ENCODE data around the gene TSNAX. TPM values are rescaled to one million over a fixed set of nuclear protein-coding genes. Genes with fewer than 3 reads are reported as not detected.

Gene TSNAX
- total and polyA plus RNA-seq, 2 of the 8 experiments (the other 6 are each of a cell fraction or from before 2014, with no cell fraction given): 7.7 to 34.0 TPM

GRCh38 chr1:231540847-231541246 lies 12.4 kb downstream of the TSNAX start:
- Histone ChIP-seq H3K36me3 (ENCODE audit: control insufficient read depth in 2 of 4, insufficient read depth in 4 of 4, low read length in 3 of 4) (peaks cover 0 to 38% (median 12%) of the 10 kb centered on the region in 4 experiments; a peak in 3 of 8 replicates), H3K4me3 (ENCODE audit: extremely low read depth in 1 of 4, insufficient read depth in 2 of 4, low read depth in 3 of 4, low read length in 4 of 4) (no peak overlapping the region), H3K27ac (ENCODE audit: low read depth, low read length) (no peak overlapping the region), H3K23ac (ENCODE audit: insufficient read length) (no peak overlapping the region), H3K4me2 (ENCODE audit: insufficient read depth in 1 of 2, low read depth in 2 of 2, low read length in 2 of 2) (no peak overlapping the region), H3K9me3 (ENCODE audit: insufficient read depth in 2 of 2, low read depth in 1 of 2, low read length in 1 of 2) (no peaks in the 10 kb centered on the region), H2BK120ac (replicated peaks; ENCODE audit: low read depth, low read length) (no peak overlapping the region), H3K18ac (ENCODE audit: extremely low read depth, low read length) (no peak overlapping the region), H2BK12ac (ENCODE audit: low read depth, low read length) (no peak overlapping the region), H2AFZ (ENCODE audit: low read length) (no peak overlapping the region), H3K9ac (replicated peaks in 1 of 4; ENCODE audit: extremely low read depth in 1 of 4, low read depth in 3 of 4, low read length in 3 of 4) (no peak overlapping the region), H3K79me2 (ENCODE audit: control insufficient read depth in 1 of 2, insufficient read depth in 2 of 2, low read length in 2 of 2) (peaks cover 0 to 19% of the 10 kb centered on the region in 2 experiments; a peak in 3 of 4 replicates), H3K56ac (replicated peaks; ENCODE audit: insufficient read length, low read depth, low read length) (no peak overlapping the region), H2BK20ac (ENCODE audit: low read length) (no peak overlapping the region), H2BK5ac (ENCODE audit: low read depth, low read length) (no peak overlapping the region), H4K20me1 (replicated peaks in 1 of 2; ENCODE audit: control insufficient read depth in 1 of 2, insufficient read depth in 2 of 2, low read length in 2 of 2) (no peaks in the 10 kb centered on the region), H4K8ac (ENCODE audit: extremely low read depth, insufficient read depth, low read length) (no peak overlapping the region), H2AK5ac (ENCODE audit: low read depth, low read length) (no peak overlapping the region), H3K23me2 (ENCODE audit: low read depth, low read length) (no peaks in the 10 kb centered on the region), H3K14ac (ENCODE audit: insufficient read length) (no peak overlapping the region), H2BK15ac (ENCODE audit: low read length) (no peak overlapping the region), H3K4me1 (replicated peaks in 1 of 4; ENCODE audit: control insufficient read depth in 3 of 4, insufficient read depth in 4 of 4, low read length in 3 of 4) (no peaks in the 10 kb centered on the region), H3K4ac (replicated peaks; ENCODE audit: insufficient read length, low read depth, low read length) (no peak overlapping the region), H3K27me3 (replicated peaks in 1 of 4; ENCODE audit: control insufficient read depth in 3 of 4, extremely low read depth in 1 of 4, insufficient read depth in 3 of 4, low read length in 3 of 4) (peaks cover 0 to 1% (median 0%) of the 10 kb centered on the region in 4 experiments; a peak in 1 of 7 replicates), H4K5ac (ENCODE audit: insufficient read length, low read depth, low read length) (no peak overlapping the region), H3K79me1 (ENCODE audit: low read depth, low read length) (no peaks in the 10 kb centered on the region), H4K91ac (replicated peaks; ENCODE audit: insufficient read length, low read length) (no peak overlapping the region)
- no peak for FAIRE-seq
- WGBS, 2 experiments (ENCODE audit: extremely low coverage in 1 of 2, insufficient coverage in 1 of 2, insufficient read length in 1 of 2, insufficient replicate concordance in 2 of 2, low coverage in 1 of 2, low lambda C conversion rate in 2 of 2, missing lambda C conversion rate in 1 of 2): 87% methylated on average over 3 of the region's 3 CpGs; no CpG with 5 or more reads in 1 of the 2 experiments
- ChIA-PET POLR2A (ENCODE audit: partially characterized antibody) (no interaction called here), CTCF (ENCODE audit: partially characterized antibody) (interaction anchor here (1.3 kb wide), 1 partner anchor 180 kb away, joined by 6 read pairs; no protein-coding TSS in a partner anchor)
- TF ChIP-seq SRF (IDR thresholded peaks at IDR 0.05; ENCODE audit: low read depth, low read length) (no peak), ATF2 (IDR thresholded peaks at IDR 0.05; ENCODE audit: low read length) (no peak), SUZ12 (IDR thresholded peaks at IDR 0.05; ENCODE audit: low read length) (no peak), KDM5A (IDR thresholded peaks at IDR 0.05; ENCODE audit: low read length) (no peak), BRCA1 (IDR thresholded peaks at IDR 0.05; ENCODE audit: low read depth, low read length) (no peak), ASH2L (IDR thresholded peaks at IDR 0.05; ENCODE audit: low read length) (no peak), RNF2 (IDR thresholded peaks at IDR 0.05; ENCODE audit: borderline replicate concordance, low read depth, low read length, missing control alignments, poor library complexity, severe bottlenecking) (no peak), GABPA (IDR thresholded peaks at IDR 0.05; ENCODE audit: borderline replicate concordance, insufficient read depth, low read length) (no peak), SIX5 (IDR thresholded peaks at IDR 0.05; ENCODE audit: low read depth, low read length) (no peak), SP2 (IDR thresholded peaks at IDR 0.05; ENCODE audit: low read length) (no peak)
- DNase-seq (ENCODE audit: low read depth in 1 of 2, low spot score in 2 of 2): no peak
